PC-3 (cell line): ENCODE results near the gene KDM6B.

ENCODE experiments used
- EZH2 ChIP-seq: fragments of 300-600 bp; sonication (generic); IDR thresholded peaks from one replicate; pipeline ENCODE4 v1.6.1; 2017; ENCODE audit warnings: antibody characterized with exemption, mild to moderate bottlenecking, low read length; ENCODE audit not compliant: unreplicated experiment
- EZH2phosphoT487 ChIP-seq: fragments of 300-600 bp; sonication (generic); IDR thresholded peaks from 2 replicates; pipeline ENCODE4 v1.6.1; 2018; ENCODE audit warnings: mild to moderate bottlenecking, antibody characterized with exemption, low read length, borderline replicate concordance
- TF ChIP-seq, protein P1 (sequence below): fragments of 300-600 bp; sonication (generic); conservative IDR thresholded peaks from 2 replicates; pipeline ENCODE4 v1.5.1; 2017; ENCODE audit warnings: antibody characterized with exemption, low read depth, mild to moderate bottlenecking, low read length

- TF ChIP-seq, protein P1, sequence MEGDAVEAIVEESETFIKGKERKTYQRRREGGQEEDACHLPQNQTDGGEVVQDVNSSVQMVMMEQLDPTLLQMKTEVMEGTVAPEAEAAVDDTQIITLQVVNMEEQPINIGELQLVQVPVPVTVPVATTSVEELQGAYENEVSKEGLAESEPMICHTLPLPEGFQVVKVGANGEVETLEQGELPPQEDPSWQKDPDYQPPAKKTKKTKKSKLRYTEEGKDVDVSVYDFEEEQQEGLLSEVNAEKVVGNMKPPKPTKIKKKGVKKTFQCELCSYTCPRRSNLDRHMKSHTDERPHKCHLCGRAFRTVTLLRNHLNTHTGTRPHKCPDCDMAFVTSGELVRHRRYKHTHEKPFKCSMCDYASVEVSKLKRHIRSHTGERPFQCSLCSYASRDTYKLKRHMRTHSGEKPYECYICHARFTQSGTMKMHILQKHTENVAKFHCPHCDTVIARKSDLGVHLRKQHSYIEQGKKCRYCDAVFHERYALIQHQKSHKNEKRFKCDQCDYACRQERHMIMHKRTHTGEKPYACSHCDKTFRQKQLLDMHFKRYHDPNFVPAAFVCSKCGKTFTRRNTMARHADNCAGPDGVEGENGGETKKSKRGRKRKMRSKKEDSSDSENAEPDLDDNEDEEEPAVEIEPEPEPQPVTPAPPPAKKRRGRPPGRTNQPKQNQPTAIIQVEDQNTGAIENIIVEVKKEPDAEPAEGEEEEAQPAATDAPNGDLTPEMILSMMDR = no peak
- no peak for TF ChIP-seq EZH2
- TF ChIP-seq EZH2phosphoT487 = no peak
These were observed 21.0 kb downstream of the KDM6B start, which contains the start of gene TMEM88 for GRCh38 chr17:7854851-7855659.
